ENCODE data around the gene POC1B. TPM values are rescaled to one million over a fixed set of nuclear protein-coding genes. Genes with fewer than 3 reads are reported as not detected.

POC1B gene
- total RNA-seq, 1 experiment from 2014 or later: 13.6 TPM

GRCh38 chr12:89477633-89478279 is 48.1 kb downstream of the POC1B start:
- Histone ChIP-seq H4K20me1 (ENCODE audit: insufficient read depth) (no peaks in the 10 kb centered on the region), H3K79me2 (ENCODE audit: low read depth) (no peaks in the 10 kb centered on the region), H3K4me2 (no peak overlapping the region), H3F3A (ENCODE audit: insufficient read depth, low read depth) (no peaks in the 10 kb centered on the region), H3K9me3 (ENCODE audit: insufficient read depth, low read depth) (no peaks in the 10 kb centered on the region), H3K4me1 (replicated peaks; ENCODE audit: insufficient read depth) (no peaks in the 10 kb centered on the region), H3K4me3 (no peak overlapping the region), H3K27me3 (ENCODE audit: insufficient read depth, low read depth) (no peaks in the 10 kb centered on the region), H2AFZ (no peak overlapping the region), H3K27ac (no peak overlapping the region), H3K36me3 (ENCODE audit: low read depth) (no peaks in the 10 kb centered on the region), H3K9me2 (ENCODE audit: insufficient read depth) (no peaks in the 10 kb centered on the region)
- no peak for DNase-seq
- TF ChIP-seq EZH2 (IDR thresholded peaks at IDR 0.05; ENCODE audit: low read depth): no peak
- TF ChIP-seq, protein P1, sequence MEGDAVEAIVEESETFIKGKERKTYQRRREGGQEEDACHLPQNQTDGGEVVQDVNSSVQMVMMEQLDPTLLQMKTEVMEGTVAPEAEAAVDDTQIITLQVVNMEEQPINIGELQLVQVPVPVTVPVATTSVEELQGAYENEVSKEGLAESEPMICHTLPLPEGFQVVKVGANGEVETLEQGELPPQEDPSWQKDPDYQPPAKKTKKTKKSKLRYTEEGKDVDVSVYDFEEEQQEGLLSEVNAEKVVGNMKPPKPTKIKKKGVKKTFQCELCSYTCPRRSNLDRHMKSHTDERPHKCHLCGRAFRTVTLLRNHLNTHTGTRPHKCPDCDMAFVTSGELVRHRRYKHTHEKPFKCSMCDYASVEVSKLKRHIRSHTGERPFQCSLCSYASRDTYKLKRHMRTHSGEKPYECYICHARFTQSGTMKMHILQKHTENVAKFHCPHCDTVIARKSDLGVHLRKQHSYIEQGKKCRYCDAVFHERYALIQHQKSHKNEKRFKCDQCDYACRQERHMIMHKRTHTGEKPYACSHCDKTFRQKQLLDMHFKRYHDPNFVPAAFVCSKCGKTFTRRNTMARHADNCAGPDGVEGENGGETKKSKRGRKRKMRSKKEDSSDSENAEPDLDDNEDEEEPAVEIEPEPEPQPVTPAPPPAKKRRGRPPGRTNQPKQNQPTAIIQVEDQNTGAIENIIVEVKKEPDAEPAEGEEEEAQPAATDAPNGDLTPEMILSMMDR (conservative IDR thresholded peaks at IDR 0.05): no peak
- no TSS peak for BruUV-seq (replicated peaks)
- ChIA-PET CTCF (no interaction called here), POLR2A (ENCODE audit: unreplicated experiment) (no interaction called here)
- intact Hi-C loops (cut with micrococcal nuclease; ENCODE audit: unreplicated experiment): no loop called here

DNA sequence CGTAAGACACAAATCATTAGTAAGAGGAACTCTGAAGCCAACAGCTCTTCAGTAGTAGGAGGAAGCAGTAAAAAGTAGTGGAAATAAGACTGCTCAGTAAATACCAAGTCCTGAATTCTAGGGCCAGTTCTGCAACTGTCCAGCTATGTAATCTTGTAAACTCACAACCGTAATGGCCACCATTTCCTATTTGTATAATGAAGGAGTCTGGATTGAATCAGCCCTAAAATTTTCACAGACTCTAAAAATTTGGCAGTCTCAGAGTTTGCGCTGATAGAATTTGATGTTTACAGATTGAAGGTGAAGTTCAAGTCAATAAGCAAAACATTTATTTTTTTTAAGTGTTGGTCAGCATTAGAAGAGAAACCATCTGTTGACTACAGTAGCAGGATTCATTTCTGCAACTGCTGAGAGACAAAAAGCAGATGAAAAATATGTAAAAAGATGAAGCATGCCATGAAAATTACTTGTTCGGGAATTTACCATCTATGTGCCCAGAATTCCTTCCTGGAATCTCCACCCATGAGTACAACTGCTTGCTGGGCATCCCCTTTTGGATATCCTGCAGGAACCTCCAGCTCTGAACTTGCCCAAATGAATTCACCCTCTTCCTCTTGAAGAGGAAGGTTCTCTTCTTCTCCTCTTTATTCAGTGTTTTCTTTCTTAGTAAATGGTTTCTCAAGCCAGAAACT is 48.8 kb downstream of the POC1B start:
- TF ChIP-seq, protein P1 (conservative IDR thresholded peaks at IDR 0.05): no peak
- TF ChIP-seq EZH2 (IDR thresholded peaks at IDR 0.05; ENCODE audit: low read depth): no peak
- H3K4me3 ChIP-seq: no peak overlapping the region
- intact Hi-C loops (cut with micrococcal nuclease; ENCODE audit: unreplicated experiment): no loop called here
- H3K27ac ChIP-seq: no peak overlapping the region
- no peaks in the 10 kb centered on the region for H3K9me2 ChIP-seq (ENCODE audit: insufficient read depth)
- no peaks in the 10 kb centered on the region for H4K20me1 ChIP-seq (ENCODE audit: insufficient read depth)
- CTCF ChIA-PET: no interaction called here
- BruUV-seq (replicated peaks): no TSS peak
- no peaks in the 10 kb centered on the region for H3K79me2 ChIP-seq (ENCODE audit: low read depth)
- no peaks in the 10 kb centered on the region for H3F3A ChIP-seq (ENCODE audit: insufficient read depth, low read depth)
- no peak overlapping the region for H3K4me2 ChIP-seq
- H3K4me1 ChIP-seq (replicated peaks; ENCODE audit: insufficient read depth): no peaks in the 10 kb centered on the region
- H3K9me3 ChIP-seq (ENCODE audit: insufficient read depth, low read depth): no peaks in the 10 kb centered on the region
- H3K27me3 ChIP-seq (ENCODE audit: insufficient read depth, low read depth): no peaks in the 10 kb centered on the region
- H3K36me3 ChIP-seq (ENCODE audit: low read depth): no peaks in the 10 kb centered on the region
- no peak overlapping the region for H2AFZ ChIP-seq
- no peak for DNase-seq
- POLR2A ChIA-PET (ENCODE audit: unreplicated experiment): no interaction called here

- DNase-seq: no peak
- Histone ChIP-seq H3K27me3 (ENCODE audit: insufficient read depth, low read depth) (no peaks in the 10 kb centered on the region), H3K4me3 (no peak overlapping the region), H3K9me3 (ENCODE audit: insufficient read depth, low read depth) (no peaks in the 10 kb centered on the region), H4K20me1 (ENCODE audit: insufficient read depth) (no peaks in the 10 kb centered on the region), H3K4me2 (no peak overlapping the region), H3K27ac (no peak overlapping the region), H3K36me3 (ENCODE audit: low read depth) (no peaks in the 10 kb centered on the region), H3K9me2 (ENCODE audit: insufficient read depth) (no peaks in the 10 kb centered on the region), H3F3A (ENCODE audit: insufficient read depth, low read depth) (no peaks in the 10 kb centered on the region), H2AFZ (no peak overlapping the region), H3K79me2 (ENCODE audit: low read depth) (no peaks in the 10 kb centered on the region), H3K4me1 (replicated peaks; ENCODE audit: insufficient read depth) (no peaks in the 10 kb centered on the region)
- CTCF ChIA-PET: no interaction called here
- POLR2A ChIA-PET (ENCODE audit: unreplicated experiment): interaction anchor here (0.8 kb wide), 1 partner anchor 1398 kb away, joined by 5 read pairs; no protein-coding TSS in a partner anchor
- intact Hi-C loops (cut with micrococcal nuclease; ENCODE audit: unreplicated experiment): no loop called here
- BruUV-seq (replicated peaks): no TSS peak
- TF ChIP-seq EZH2 (IDR thresholded peaks at IDR 0.05; ENCODE audit: low read depth): no peak
- TF ChIP-seq, protein P1 (conservative IDR thresholded peaks at IDR 0.05): no peak
Observed at GRCh38 chr12:89476232-89476631, 49.6 kb downstream of the POC1B start.
